Renal pelvis (tissue), 4 donors: ENCODE measurements around the gene TJAP1. TPM values are rescaled to one million over a fixed set of nuclear protein-coding genes. Genes with fewer than 3 reads are reported as not detected.
"Not testable (repeated sequence)": the region's sequence is repeated elsewhere in the genome, so short reads cannot be mapped to it uniquely, and the experiment has no call there.

ENCODE experiments used
- DNase-seq: peaks from one replicate; pipeline ENCODE4 v3.0.0-alpha.2; 2013
- polyA plus RNA-seq, 3 donors: library from polyadenylated mRNA; unstranded; fragments of 120-200 nt; gene quantifications; one replicate each; pipeline ENCODE4 v1.2.1, GENCODE V29; 2013; ENCODE audit not compliant: insufficient read length in 3 of 3

TJAP1 gene
- polyA plus RNA-seq, 3 donors = 35.1 to 46.0 (median 45.1) TPM

DNA sequence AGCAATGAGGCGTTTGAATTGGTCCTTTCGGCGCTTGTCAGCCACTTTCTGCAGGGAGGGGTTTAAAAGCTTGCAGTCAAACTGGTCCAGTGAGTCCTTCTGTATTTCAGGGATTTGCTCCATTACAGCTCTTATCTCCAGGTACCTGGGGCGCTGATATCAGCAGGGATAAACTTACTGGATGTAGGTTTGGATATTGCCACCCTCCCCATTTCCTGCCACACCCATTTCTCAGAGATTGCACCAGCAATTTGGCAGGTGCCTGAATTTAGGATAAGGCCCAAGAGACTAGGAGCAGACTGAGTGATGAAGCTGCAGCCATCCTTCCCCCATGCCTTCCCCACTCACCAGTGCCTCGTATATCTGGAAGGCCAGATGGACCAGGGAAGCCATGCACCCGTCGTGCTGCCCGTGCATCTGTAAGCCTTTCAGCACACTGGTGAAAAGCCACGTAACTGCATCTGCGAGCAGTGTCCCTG is 47.2 kb downstream of the TJAP1 start:
- no peak for DNase-seq

- DNase-seq = no peak
Observed at GRCh38 chr6:43532201-43532600, 54.8 kb downstream of the TJAP1 start.

DNA sequence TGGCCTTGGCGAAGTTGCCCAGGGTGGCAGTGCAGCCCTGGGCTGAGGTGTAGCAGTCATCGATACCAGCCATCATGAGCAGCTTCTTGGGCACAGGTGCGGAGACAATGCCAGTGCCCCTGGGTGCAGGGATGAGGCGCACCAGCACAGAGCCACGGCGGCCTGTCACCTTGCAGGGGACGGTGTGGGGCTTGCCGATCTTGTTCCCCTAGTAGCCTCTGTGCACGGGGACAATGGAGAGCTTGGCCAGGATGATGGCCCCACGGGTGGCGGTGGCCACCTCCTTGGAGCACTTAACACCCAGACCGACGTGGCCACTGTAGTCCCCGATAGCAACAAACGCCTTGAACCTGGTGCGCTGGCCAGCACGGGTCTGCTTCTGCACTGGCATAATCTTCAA is 61.6 kb downstream of the TJAP1 start:
- DNase-seq = not testable (repeated sequence)

DNA sequence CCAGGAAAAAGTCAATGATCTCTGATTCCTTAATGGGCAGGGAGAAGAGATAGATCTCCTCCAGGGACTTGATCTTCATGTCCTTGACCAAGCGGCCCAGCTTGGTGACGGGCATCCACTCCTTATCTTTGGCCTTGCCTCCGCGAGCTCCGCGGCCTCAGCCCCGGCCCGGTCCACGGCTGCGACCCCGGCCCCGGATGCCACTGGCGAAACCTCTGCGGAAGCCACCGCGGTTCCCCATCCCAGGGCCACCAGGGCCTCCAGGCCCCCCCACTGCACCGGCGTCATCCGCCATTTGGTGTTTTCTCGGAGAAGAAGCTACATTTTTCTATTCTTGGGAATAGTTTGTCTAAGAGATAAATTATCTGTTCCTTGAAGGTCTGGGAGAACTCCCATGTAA is 62.0 kb downstream of the TJAP1 start:
- not testable (repeated sequence) for DNase-seq

- DNase-seq = no peak
Observed at GRCh38 chr6:43540507-43540906, 63.1 kb downstream of the TJAP1 start.

DNA sequence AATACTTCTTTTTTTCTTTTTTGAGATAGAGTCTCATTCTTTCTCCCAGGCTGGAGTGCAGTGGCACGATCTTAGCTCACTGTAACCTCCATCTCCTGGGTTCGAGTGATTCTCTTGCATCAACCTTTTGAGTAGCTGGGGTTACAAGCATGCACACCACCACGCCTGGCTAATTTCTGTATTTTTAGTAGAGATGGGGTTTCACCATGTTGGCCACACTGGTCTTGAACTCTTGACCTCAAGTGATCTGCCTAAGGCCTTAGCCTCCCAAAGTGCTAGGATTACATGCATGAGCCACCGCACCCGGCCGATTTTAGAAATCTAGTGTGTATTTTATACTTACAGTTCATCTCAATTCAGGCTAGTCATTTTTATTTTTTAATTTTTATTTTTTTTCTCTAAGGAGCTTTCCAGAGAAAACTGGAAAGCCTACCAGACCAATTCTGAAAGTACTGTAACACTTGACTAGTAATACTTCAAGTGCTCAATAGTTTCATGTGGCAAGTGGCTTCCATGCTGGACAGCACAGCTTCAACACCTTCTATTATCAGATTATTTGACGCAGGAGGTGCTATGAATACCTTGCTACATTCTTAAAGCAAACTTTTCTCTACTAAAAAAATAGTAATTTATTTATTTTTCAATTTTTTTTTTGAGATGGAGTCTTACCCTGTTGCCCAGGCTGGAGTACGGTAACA is 64.6 kb downstream of the TJAP1 start:
- DNase-seq = no peak

DNA sequence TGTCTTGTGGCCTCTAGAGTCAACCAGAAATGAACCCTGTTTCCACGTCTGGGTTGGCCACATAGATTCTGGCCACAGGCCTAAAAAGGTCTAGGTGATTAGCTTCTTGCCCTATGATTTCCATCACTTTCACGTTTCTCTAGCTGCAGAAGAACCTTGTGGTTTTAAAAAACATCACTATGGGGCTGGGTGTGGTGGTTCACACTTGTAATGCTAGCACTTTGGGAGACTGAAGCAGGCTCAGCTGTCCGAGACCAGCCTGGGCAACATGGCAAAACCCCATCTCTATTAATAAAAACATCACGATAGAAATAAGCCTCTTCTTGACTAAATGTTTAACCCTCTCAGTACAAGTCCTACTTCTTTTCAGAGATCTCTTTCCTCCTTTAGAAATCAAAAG is 67.1 kb downstream of the TJAP1 start:
- DNase-seq = no peak

DNA sequence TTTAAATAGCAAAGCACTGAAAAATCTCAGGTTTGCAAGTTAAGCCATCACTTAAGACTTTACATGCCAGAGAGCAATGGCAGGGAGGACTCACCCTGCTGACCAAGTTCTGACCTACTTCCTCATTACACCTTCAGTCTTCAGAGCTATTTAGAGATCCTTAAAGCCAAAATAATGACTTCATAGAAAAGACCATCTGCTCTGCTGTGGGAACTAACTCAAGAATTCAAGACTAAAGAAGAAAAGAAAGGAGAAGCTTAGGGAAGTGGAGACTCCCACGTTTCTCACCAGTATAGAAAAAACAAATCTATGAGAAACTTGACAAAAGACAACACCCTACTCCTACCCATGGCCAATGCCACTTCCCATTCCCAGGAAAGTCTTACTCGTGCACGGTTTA is 69.9 kb downstream of the TJAP1 start:
- DNase-seq = no peak

Other genes with a start within 250 kb of the TJAP1 start
- gene DNPH1, start 248.1 kb upstream of the TJAP1 start, polyA plus RNA-seq = 100 to 1,000 TPM in 1 of 3 donors, 10 to 100 TPM in 2; 65.6 to 104 (median 99.8) TPM
- gene TTBK1, start 234.1 kb upstream of the TJAP1 start, polyA plus RNA-seq = under 1 TPM; 0.36 to 0.47 (median 0.43) TPM
- gene SLC22A7, start 179.3 kb upstream of the TJAP1 start, polyA plus RNA-seq = under 1 TPM; 0.84 to 0.90 (median 0.86) TPM
- 1 to 10 TPM; 3.8 to 8.3 (median 8.1) TPM for gene CRIP3, start 168.7 kb upstream of the TJAP1 start, polyA plus RNA-seq
- gene ZNF318, start 107.9 kb upstream of the TJAP1 start, polyA plus RNA-seq = 10 to 100 TPM; 25.9 to 38.8 (median 32.9) TPM
- gene ABCC10, start 50.0 kb upstream of the TJAP1 start, polyA plus RNA-seq = 10 to 100 TPM; 22.9 to 30.4 (median 28.9) TPM
- 1 to 10 TPM; 1.5 to 1.6 (median 1.6) TPM for gene DLK2, start 22.0 kb upstream of the TJAP1 start, polyA plus RNA-seq
- gene LRRC73, start 32.8 kb downstream of the TJAP1 start, polyA plus RNA-seq = 1 to 10 TPM; 1.2 to 1.6 (median 1.4) TPM
- 100 to 1,000 TPM; 140 to 164 (median 148) TPM for gene YIPF3, start 39.4 kb downstream of the TJAP1 start, polyA plus RNA-seq
- 10 to 100 TPM; 39.8 to 43.8 (median 42.9) TPM for gene POLR1C, start 39.5 kb downstream of the TJAP1 start, polyA plus RNA-seq
- 10 to 100 TPM; 44.3 to 65.3 (median 60.6) TPM for gene XPO5, start 98.5 kb downstream of the TJAP1 start, polyA plus RNA-seq
- 10 to 100 TPM; 18.6 to 29.0 (median 19.6) TPM for gene POLH, start 98.6 kb downstream of the TJAP1 start, polyA plus RNA-seq
- 10 to 100 TPM; 47.4 to 67.8 (median 65.4) TPM for gene GTPBP2, start 151.7 kb downstream of the TJAP1 start, polyA plus RNA-seq
- 10 to 100 TPM; 25.9 to 30.3 (median 26.0) TPM for gene MAD2L1BP, start 158.3 kb downstream of the TJAP1 start, polyA plus RNA-seq
- 1 to 10 TPM; 1.6 to 1.9 (median 1.8) TPM for gene RSPH9, start 167.5 kb downstream of the TJAP1 start, polyA plus RNA-seq
- 10 to 100 TPM; 47.2 to 51.4 (median 50.9) TPM for gene MRPS18A, start 210.2 kb downstream of the TJAP1 start, polyA plus RNA-seq